Measurements from ENCODE around the gene PGAM2. TPM values are rescaled to one million over a fixed set of nuclear protein-coding genes. Genes with fewer than 3 reads are reported as not detected.
"Not testable (repeated sequence)": the region's sequence is repeated elsewhere in the genome, so short reads cannot be mapped to it uniquely, and the experiment has no call there.

Gene PGAM2
- total RNA-seq, 2 donors from 2014 or later = 9.7 TPM; not detected in 1

DNA sequence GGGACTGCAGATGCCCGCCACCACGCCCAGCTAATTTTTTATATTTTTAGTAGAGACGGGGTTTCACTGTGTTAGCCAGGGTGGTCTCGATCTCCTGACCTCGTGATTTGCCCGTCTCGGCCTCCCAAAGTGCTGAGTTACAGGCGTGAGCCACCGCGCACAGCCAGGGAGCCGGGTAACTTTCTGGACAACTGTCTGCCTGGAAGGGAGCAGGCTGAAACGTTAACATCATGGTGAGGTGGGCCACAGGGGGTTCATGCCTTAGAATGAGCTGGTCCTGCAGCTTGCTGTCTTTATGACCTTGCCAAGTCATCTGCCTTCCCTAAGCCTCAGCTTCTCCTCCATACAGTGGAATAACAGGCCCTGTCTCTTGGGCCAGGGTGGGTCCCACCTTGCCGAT lies 34.0 kb downstream of the PGAM2 start:
- H3K9me3 ChIP-seq; H3K27ac ChIP-seq; H3K4me1 ChIP-seq (replicated peaks); H3K36me3 ChIP-seq; H3K4me3 ChIP-seq; intact Hi-C loops (cut with DNase I); DNase-seq (ENCODE audit: low spot score); H3K27me3 ChIP-seq (replicated peaks; ENCODE audit: insufficient read depth): not testable (repeated sequence)
- WGBS = 90% methylated on average over 12 of the region's 13 CpGs

DNA sequence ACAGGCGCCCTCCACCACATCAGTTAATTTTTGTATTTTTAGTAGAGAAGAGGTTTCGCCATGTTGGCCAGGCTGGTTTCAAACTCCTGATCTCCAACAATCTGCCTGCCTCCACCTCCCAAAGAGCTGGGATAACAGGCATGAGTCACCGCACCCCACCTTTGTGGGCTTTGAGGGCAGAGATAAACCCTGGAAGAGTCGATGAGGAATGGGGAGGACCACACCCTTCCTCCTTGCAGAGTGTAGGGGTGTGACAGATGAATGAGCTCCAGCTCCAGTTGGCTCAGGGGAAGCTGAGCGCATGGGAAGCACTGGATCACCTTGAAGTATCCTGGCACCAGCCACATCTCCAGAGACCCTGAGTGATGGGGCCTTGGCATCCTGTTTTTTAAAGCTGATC lies 35.3 kb downstream of the PGAM2 start:
- intact Hi-C loops (cut with DNase I); H3K9me3 ChIP-seq; H3K4me3 ChIP-seq; H3K27ac ChIP-seq; H3K27me3 ChIP-seq (replicated peaks; ENCODE audit: insufficient read depth); H3K36me3 ChIP-seq; H3K4me1 ChIP-seq (replicated peaks); DNase-seq (ENCODE audit: low spot score): not testable (repeated sequence)
- 100% methylated on average over 1 of the region's 5 CpGs for WGBS

DNA sequence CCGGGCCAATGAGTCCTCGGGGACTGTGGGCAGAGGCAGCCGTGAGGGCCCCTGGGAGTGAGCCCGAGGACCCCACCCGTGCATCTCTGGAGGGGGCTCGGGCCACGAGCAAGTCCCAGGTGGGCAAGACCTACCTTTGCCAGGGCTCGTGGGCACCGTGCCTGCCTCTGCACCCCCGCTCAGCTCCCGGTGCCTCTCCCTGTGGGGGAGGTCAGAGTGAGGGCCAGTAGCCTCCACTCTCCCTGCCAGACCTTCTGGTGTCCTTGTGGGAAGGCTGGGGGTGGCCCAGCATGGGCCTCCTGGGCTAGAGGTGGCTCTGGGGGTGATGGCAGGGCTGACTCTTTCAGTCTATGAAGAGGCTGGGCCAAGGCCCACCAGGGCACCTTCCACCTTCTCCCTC lies 35.9 kb downstream of the PGAM2 start:
- H3K27me3 ChIP-seq (replicated peaks; ENCODE audit: insufficient read depth); H3K4me3 ChIP-seq; H3K27ac ChIP-seq; H3K36me3 ChIP-seq; H3K9me3 ChIP-seq; H3K4me1 ChIP-seq (replicated peaks); DNase-seq (ENCODE audit: low spot score); intact Hi-C loops (cut with DNase I): not testable (repeated sequence)
- WGBS = no CpG with 5 or more reads among the region's 11 CpGs

DNA sequence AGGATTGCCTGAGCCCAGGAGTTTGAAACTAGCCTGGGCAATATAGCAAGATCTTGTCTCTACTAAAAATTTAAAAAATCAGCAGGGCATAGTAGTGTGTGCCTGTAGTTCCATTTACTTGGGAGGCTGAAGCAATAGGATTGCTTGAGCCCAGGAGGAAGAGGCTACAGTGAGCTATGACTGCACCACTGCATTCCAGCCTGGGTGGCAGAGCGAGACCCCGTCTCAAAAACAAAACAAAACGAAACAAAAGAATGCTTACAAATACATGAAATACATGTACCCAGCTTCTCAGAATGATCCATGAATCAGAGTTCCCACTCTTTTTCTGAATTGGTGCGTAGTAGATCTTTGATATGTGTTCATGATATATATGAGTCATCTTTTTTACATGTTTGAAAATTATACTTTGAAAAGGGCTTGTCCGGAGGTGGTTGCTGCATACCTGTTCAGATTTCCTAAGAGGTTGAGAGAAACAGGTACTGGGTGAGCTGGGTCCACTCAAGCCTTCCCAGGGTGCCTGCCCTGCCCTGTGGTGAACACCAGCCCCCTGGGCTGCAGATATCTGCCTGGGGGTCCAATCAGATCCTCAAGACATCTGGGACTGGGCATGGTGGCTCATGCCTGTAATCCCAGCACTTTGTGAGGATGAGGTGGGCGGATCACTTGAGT lies 42.4 kb downstream of the PGAM2 start:
- intact Hi-C loops (cut with DNase I); H3K4me1 ChIP-seq (replicated peaks); H3K27ac ChIP-seq; H3K27me3 ChIP-seq (replicated peaks; ENCODE audit: insufficient read depth); H3K36me3 ChIP-seq; H3K9me3 ChIP-seq; H3K4me3 ChIP-seq; DNase-seq (ENCODE audit: low spot score): not testable (repeated sequence)
- WGBS = 58% methylated on average over 5 of the region's 6 CpGs

DNA sequence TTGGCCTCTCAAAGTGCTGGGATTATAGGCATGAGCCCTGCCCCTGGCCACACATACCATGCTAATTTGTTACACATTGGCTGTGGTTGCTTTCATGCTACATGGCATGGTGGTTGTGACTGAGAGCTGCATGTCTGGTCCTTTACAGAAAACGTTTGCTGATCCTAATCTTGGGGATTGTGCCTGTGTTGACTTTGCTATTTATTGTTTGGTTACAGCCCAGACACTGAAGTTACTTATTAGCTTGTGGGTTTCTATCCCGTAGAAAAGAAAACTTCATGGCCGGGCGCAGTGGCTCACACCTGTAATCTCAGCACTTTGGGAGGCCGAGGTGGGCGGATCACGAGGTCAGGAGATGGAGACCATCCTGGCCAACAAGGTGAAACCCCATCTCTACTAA lies 43.3 kb downstream of the PGAM2 start:
- 58% methylated on average over 6 of the region's 7 CpGs for WGBS
- H3K4me1 ChIP-seq (replicated peaks); H3K27me3 ChIP-seq (replicated peaks; ENCODE audit: insufficient read depth); H3K27ac ChIP-seq; H3K36me3 ChIP-seq; H3K4me3 ChIP-seq; DNase-seq (ENCODE audit: low spot score); H3K9me3 ChIP-seq; intact Hi-C loops (cut with DNase I): not testable (repeated sequence)

DNA sequence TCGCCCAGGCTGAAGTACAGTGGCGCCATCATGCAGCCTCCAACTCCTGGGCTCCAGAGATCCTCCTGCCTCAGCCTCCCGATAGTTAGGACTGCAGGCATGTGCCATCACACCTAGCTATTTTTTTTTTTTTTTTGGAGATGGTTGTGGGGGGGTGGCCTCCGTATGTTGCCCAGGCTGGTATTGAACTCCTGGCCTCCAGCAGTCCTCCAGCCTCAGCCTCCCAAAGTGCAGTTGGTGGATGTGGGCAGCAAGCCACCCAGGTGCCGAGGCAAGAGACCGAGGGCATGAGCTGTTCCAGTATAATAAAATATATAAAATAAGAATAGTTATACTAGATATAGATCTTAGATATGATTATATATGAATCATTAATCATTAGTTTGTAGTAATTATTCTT lies 45.5 kb downstream of the PGAM2 start:
- H3K4me3 ChIP-seq; H3K36me3 ChIP-seq; DNase-seq (ENCODE audit: low spot score); H3K27me3 ChIP-seq (replicated peaks; ENCODE audit: insufficient read depth); H3K4me1 ChIP-seq (replicated peaks); intact Hi-C loops (cut with DNase I); H3K9me3 ChIP-seq: not testable (repeated sequence)
- WGBS = 87% methylated on average over 6 of the region's 6 CpGs
- peak overlapping the region; percentile 57 to 66 for H3K27ac ChIP-seq

DNA sequence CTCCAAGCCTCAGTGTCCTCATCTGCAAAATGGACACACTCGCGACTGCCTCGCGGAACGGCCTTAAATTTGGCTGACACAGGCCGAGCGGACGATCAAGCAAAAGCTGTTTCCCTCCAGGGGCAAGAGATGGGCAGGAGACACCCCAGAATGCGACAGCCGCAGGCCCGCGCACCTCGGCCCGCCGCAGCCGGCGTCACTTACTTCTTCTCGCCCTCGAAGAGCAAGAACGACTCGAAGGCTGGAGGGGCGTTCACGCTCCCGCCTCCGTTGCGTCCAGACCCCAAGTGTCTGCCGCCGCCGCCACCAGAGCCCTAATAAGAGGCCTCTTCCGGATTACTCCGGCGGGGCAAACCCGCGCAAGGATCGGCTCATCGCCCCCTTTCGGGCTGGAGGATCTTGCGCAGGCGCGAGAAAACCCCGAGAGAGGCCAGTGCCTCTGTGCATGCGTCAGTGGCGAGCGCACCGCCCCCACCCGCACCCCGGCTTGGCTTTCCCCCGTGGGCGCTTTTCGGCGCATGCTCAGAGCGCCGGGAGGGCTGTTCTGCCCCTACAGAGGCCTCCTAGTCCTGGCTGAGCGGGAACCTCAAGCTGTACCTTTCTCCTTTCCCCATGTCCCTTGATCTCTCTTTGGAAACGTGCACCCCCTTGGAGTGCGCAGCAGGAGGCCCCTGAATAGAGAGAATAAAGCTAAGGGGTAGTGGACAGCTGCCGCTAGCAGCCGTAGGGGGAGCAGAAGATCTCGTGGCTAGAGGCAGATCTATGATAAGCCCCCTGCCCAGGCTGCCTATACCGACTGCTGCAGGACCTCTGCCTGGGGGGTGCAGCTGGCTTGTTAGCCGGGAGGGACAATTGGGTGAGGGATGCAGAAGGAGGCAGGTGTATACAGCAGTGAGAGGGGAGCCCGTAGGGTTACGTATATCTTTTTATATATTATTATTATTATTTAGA lies 46.2 kb downstream of the PGAM2 start:
- 4% methylated on average over 46 of the region's 63 CpGs for WGBS
- H3K4me1 ChIP-seq (replicated peaks); H3K27me3 ChIP-seq (replicated peaks; ENCODE audit: insufficient read depth); H3K9me3 ChIP-seq; H3K36me3 ChIP-seq; intact Hi-C loops (cut with DNase I): not testable (repeated sequence)
- TF ChIP-seq POLR2AphosphoS5 (IDR thresholded peaks at IDR 0.05) = peak; percentile 90
- TF ChIP-seq, protein P1, sequence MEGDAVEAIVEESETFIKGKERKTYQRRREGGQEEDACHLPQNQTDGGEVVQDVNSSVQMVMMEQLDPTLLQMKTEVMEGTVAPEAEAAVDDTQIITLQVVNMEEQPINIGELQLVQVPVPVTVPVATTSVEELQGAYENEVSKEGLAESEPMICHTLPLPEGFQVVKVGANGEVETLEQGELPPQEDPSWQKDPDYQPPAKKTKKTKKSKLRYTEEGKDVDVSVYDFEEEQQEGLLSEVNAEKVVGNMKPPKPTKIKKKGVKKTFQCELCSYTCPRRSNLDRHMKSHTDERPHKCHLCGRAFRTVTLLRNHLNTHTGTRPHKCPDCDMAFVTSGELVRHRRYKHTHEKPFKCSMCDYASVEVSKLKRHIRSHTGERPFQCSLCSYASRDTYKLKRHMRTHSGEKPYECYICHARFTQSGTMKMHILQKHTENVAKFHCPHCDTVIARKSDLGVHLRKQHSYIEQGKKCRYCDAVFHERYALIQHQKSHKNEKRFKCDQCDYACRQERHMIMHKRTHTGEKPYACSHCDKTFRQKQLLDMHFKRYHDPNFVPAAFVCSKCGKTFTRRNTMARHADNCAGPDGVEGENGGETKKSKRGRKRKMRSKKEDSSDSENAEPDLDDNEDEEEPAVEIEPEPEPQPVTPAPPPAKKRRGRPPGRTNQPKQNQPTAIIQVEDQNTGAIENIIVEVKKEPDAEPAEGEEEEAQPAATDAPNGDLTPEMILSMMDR (IDR thresholded peaks at IDR 0.05) = peak in 3 of 4 experiments; percentile 63 to 85 (median 82)
- Histone ChIP-seq H3K4me3 (peak overlapping the region; percentile 65 to 72), H3K27ac (peak overlapping the region; percentile 57 to 66)
- DNase-seq (ENCODE audit: low spot score) = peak; percentile 94

DNA sequence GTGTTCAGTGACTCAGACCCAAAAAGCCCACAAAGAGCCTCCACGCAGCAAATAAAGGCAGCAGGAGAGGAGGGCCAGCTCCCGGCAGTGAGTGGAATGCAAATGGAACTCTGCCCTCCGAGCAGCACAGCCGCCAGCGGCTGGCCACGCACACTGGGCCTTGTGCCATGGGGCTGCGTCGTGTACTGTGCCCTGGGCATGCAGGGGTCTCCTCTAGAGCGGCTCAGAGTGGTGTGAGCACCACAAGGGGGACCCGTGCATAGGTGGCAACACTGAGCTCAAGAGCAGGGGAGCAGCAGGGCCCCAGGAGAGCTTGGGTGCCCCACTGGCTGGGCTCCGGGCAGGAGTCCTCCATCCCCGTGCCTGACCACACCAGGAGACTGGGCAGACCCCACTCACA lies 50.3 kb downstream of the PGAM2 start:
- 100% methylated on average over 2 of the region's 12 CpGs for WGBS
- H3K27ac ChIP-seq; H3K27me3 ChIP-seq (replicated peaks; ENCODE audit: insufficient read depth); H3K4me1 ChIP-seq (replicated peaks); H3K9me3 ChIP-seq; H3K4me3 ChIP-seq; H3K36me3 ChIP-seq; DNase-seq (ENCODE audit: low spot score); intact Hi-C loops (cut with DNase I): not testable (repeated sequence)

Small RNA genes within 50 kb of the gene (microRNA-seq; reads per million reads assigned to microRNA genes)
- gene MIR6837 (0.50 reads per million), gene MIR6838 (0.84 reads per million, percentile 3 among the genes with 10 or more reads in this experiment)

Other genes starting within 250 kb of the PGAM2 start
- 100 to 1,000 TPM in 1 of 2 donors, 10 to 100 TPM in 1; 92.7 to 131 TPM for gene MRPS24, start 196.1 kb downstream of the PGAM2 start, total RNA-seq
- gene URGCP, start 159.0 kb downstream of the PGAM2 start, total RNA-seq = 10 to 100 TPM; 22.2 to 30.8 TPM
- 10 to 100 TPM; 17.3 to 22.0 TPM for gene UBE2D4, start 139.1 kb downstream of the PGAM2 start, total RNA-seq
- gene SPDYE1, start 67.7 kb downstream of the PGAM2 start, total RNA-seq = under 1 TPM in 1 of 2 donors, not detected in 1; 0.17 TPM
- gene DBNL, start 20.9 kb downstream of the PGAM2 start, total RNA-seq = 100 to 1,000 TPM; 118 to 120 TPM
- 10 to 100 TPM; 63.7 to 80.7 TPM for gene POLM, start 17.0 kb upstream of the PGAM2 start, total RNA-seq
- 100 to 1,000 TPM in 1 of 2 donors, 10 to 100 TPM in 1; 40.4 to 219 TPM for gene AEBP1, start 38.8 kb upstream of the PGAM2 start, total RNA-seq
- 10 to 100 TPM; 53.1 to 65.9 TPM for gene POLD2, start 58.0 kb upstream of the PGAM2 start, total RNA-seq
- gene MYL7, start 75.8 kb upstream of the PGAM2 start, total RNA-seq = not detected
- 1 to 10 TPM in 1 of 2 donors, under 1 TPM in 1; 0.91 to 2.7 TPM for gene GCK, start 123.9 kb upstream of the PGAM2 start, total RNA-seq
- 10 to 100 TPM; 63.5 to 68.4 TPM for gene YKT6, start 135.4 kb upstream of the PGAM2 start, total RNA-seq

Data from prostate gland (tissue), 2 donors.